B cell (primary cell): ENCODE data around the gene TUBAL3. TPM values are rescaled to one million over a fixed set of nuclear protein-coding genes. Genes with fewer than 3 reads are reported as not detected.

Source experiments
- ATAC-seq: fragments of 200-7000 bp; cut with Tn5 transposase; one replicate; pipeline ENCODE4 v1.10.0; 2021; ENCODE audit warnings: low read depth, mild to moderate bottlenecking, moderate number of reproducible peaks, moderate library complexity
- CTCF ChIA-PET: fragments of 350-600 bp; sonication (Branson Sonifier 250); formaldehyde crosslinking; loops from one replicate; lab custom pipeline; 2021; ENCODE audit warnings: antibody characterized with exemption, inconsistent platforms; lab: Charles Lee
- POLR2A ChIA-PET: fragments of 350-600 bp; sonication (Branson Sonifier 250); formaldehyde crosslinking; loops from one replicate; lab custom pipeline; 2021; ENCODE audit warnings: antibody characterized with exemption; lab: Charles Lee
- DNase-seq: peaks from one replicate; pipeline ENCODE4 v3.0.0; 2013
- H2AFZ ChIP-seq: 2 replicates; pipeline ENCODE4 v1.6.1; 2012; ENCODE audit warnings: mild to moderate bottlenecking, low read depth, low read length; ENCODE audit not compliant: insufficient read depth, poor library complexity, severe bottlenecking
- H3K27ac ChIP-seq, 2 donors: 1 replicate in 1 of 2; 2 replicates in 1 of 2; pipeline ENCODE4 v1.5.1; 2012 to 2013; ENCODE audit warnings: low read length in 2 of 2, mild to moderate bottlenecking in 2 of 2, moderate library complexity in 1 of 2
- H3K27me3 ChIP-seq, 4 experiments: fragments of 200-600 bp in 1 of 4; sonication (generic) in 1 of 4; replicated peaks in 1 of 4; 1 replicate in 2 of 4; 2 replicates in 2 of 4; pipeline versions ENCODE4 v1.6.1 to v1.7.0; 2013 to 2016; ENCODE audit warnings: low read length in 3 of 4, mild to moderate bottlenecking in 2 of 4, mixed read lengths in 1 of 4, moderate library complexity in 1 of 4; ENCODE audit not compliant: insufficient read depth in 4 of 4, control insufficient read depth in 3 of 4; ENCODE audit errors: control extremely low read depth in 1 of 4
- H3K36me3 ChIP-seq, 2 experiments: replicated peaks in 1 of 2; 1 replicate in 1 of 2; 2 replicates in 1 of 2; pipeline versions ENCODE4 v1.6.1 to v1.7.1; 2013; ENCODE audit warnings: low read length in 1 of 2; ENCODE audit not compliant: insufficient read depth in 2 of 2, control insufficient read depth in 1 of 2; ENCODE audit errors: control extremely low read depth in 1 of 2, extremely low read depth in 1 of 2
- H3K4me1 ChIP-seq, 2 donors: fragments of 200-600 bp in 1 of 2; sonication (generic) in 1 of 2; 1 replicate in 1 of 2; 2 replicates in 1 of 2; pipeline versions ENCODE4 v1.5.1 to v1.6.1; 2013 to 2017; ENCODE audit warnings: low read length in 2 of 2; ENCODE audit not compliant: control insufficient read depth in 2 of 2, insufficient read depth in 2 of 2
- H3K4me2 ChIP-seq: replicated peaks from 2 replicates; pipeline ENCODE3; 2012; ENCODE audit warnings: mild to moderate bottlenecking, low read depth, low read length; ENCODE audit not compliant: poor library complexity, severe bottlenecking
- H3K4me3 ChIP-seq, 5 experiments: fragments of 200-600 bp in 1 of 5; sonication (generic) in 1 of 5; 1 replicate in 3 of 5; 2 replicates in 2 of 5; pipeline versions ENCODE4 v1.5.1 to v1.7.0; 2011 to 2016; ENCODE audit warnings: low read length in 4 of 5, mild to moderate bottlenecking in 4 of 5, low read depth in 2 of 5, control low read depth in 1 of 5, moderate library complexity in 1 of 5; ENCODE audit not compliant: insufficient read depth in 1 of 5; ENCODE audit errors: control extremely low read depth in 1 of 5, extremely low read depth in 1 of 5
- H3K79me2 ChIP-seq: fragments of 200-600 bp; sonication (generic); one replicate; pipeline ENCODE4 v1.6.0; 2016; ENCODE audit warnings: low read length; ENCODE audit not compliant: control insufficient read depth, insufficient read depth
- H3K9ac ChIP-seq: fragments of 200-600 bp; sonication (generic); 2 replicates; pipeline ENCODE4 v1.6.1; 2017; ENCODE audit warnings: mild to moderate bottlenecking, low read length, moderate library complexity
- H3K9me3 ChIP-seq, 3 donors: one replicate each; pipeline versions ENCODE4 v1.6.1 to v1.7.1; 2013; ENCODE audit warnings: low read length in 2 of 3; ENCODE audit not compliant: control insufficient read depth in 2 of 3, insufficient read depth in 1 of 3; ENCODE audit errors: control extremely low read depth in 1 of 3
- H4K20me1 ChIP-seq: 2 replicates; pipeline ENCODE4 v1.6.0; 2012; ENCODE audit warnings: mild to moderate bottlenecking, low read length; ENCODE audit not compliant: insufficient read depth, control insufficient read depth, poor library complexity, severe bottlenecking
- H3K27ac Mint-ChIP-seq: one replicate; pipeline ENCODE4 v1.8.0; 2021; ENCODE audit warnings: mixed read lengths
- H3K27me3 Mint-ChIP-seq: one replicate; pipeline ENCODE4 v1.8.0; 2021; ENCODE audit warnings: mixed read lengths
- H3K4me1 Mint-ChIP-seq: one replicate; pipeline ENCODE4 v1.8.0; 2021; ENCODE audit warnings: mixed read lengths
- H3K4me3 Mint-ChIP-seq: one replicate; pipeline ENCODE4 v1.8.0; 2021; ENCODE audit warnings: mixed read lengths
- H3K9me3 Mint-ChIP-seq: one replicate; pipeline ENCODE4 v1.8.0; 2022; ENCODE audit warnings: mixed read lengths; ENCODE audit not compliant: insufficient read depth
- EZH2 ChIP-seq: IDR thresholded peaks from 2 replicates; pipeline ENCODE4 v1.6.1; 2012; ENCODE audit warnings: borderline replicate concordance, low read depth, mild to moderate bottlenecking, moderate library complexity, low read length; ENCODE audit not compliant: insufficient read depth, poor library complexity, severe bottlenecking
- WGBS: methylation state at CpG from one replicate; pipeline ENCODE4 v1.1.5; 2013; ENCODE audit warnings: missing lambda C conversion rate; ENCODE audit not compliant: insufficient coverage; 5-methylcytosine and 5-hydroxymethylcytosine counted together
- intact Hi-C: fragments of 100-400 bp; cut with micrococcal nuclease; formaldehyde crosslinking; loops from one replicate; pipeline ENCODE4 v1.10.0; 2022
- polyA plus RNA-seq: library from polyadenylated mRNA; depleted of rRNA; stranded (reverse); fragments of >200 nt; gene quantifications from 2 replicates; pipeline ENCODE4 v1.2.3, GENCODE V29; 2012
- total RNA-seq, 2 donors: library from RNA; stranded (reverse); fragments of 120-200 nt in 1 of 2; gene quantifications; 1 replicate in 1 of 2; 2 replicates in 1 of 2; pipeline versions ENCODE4 v1.2.3 to v1.2.4, GENCODE V29; 2013 to 2022
- TF ChIP-seq, protein P1 (sequence below): fragments of 200-600 bp; IDR thresholded peaks from one replicate; pipeline ENCODE4 v1.8.0; 2022; ENCODE audit warnings: antibody characterized with exemption, mild to moderate bottlenecking

Gene TUBAL3
- total and polyA plus RNA-seq, 2 donors (not counting 1 experiment from before 2014, with no cell fraction given) = not detected

DNA sequence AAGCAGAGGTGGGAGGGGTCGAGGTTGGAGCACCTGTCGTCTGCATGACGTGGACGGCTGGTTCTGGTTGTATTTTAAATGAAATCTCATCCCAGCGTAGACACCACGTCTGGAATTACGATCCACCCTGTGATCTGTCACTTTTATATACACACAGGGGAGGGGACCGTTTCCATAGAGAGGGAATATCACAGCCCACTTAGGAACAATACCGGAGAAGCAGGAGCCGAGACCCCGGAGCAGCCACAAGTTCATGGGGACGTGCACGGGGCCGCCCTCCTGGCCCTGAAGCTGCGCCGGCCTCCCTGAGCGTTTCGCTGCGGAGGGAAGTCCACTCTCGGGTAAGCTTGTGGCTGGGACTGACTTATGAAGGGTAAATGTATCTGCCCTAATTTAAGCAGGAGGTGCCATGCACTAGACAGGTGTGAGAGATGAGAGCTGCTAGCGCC, 39.7 kb downstream of the TUBAL3 start, which contains the start of gene UCN3:
Gene UCN3 (plus strand): TSS at position 77 of the 449 bp plus-strand sequence. CDS start 8,755 bp downstream, outside the sequence.
- Histone ChIP-seq H3K4me3 (no peak within 1 kb of the TSS), H3K27me3 (peaks cover 0 to 3% (median 1%) of the 10 kb centered on the region in 4 experiments), H4K20me1 (no peaks in the 10 kb centered on the region), H3K9ac (no peak within 1 kb of the TSS), H3K27ac (no peak within 1 kb of the TSS), H3K79me2 (no peaks in the 10 kb centered on the region), H3K4me1 (no peaks in the 10 kb centered on the region), H2AFZ (no peak within 1 kb of the TSS), H3K4me2 (no peak within 1 kb of the TSS), H3K36me3 (no peaks in the 10 kb centered on the region), H3K9me3 (no peaks in the 10 kb centered on the region)
- Mint-ChIP-seq H3K4me3 (no peak within 1 kb of the TSS), H3K27me3 (peaks cover 35% of the 10 kb centered on the region), H3K4me1 (no peaks in the 10 kb centered on the region), H3K27ac (no peak within 1 kb of the TSS), H3K9me3 (no peaks in the 10 kb centered on the region)
- WGBS = 96% methylated on average over 12 of the region's 21 CpGs
- TF ChIP-seq, protein P1, sequence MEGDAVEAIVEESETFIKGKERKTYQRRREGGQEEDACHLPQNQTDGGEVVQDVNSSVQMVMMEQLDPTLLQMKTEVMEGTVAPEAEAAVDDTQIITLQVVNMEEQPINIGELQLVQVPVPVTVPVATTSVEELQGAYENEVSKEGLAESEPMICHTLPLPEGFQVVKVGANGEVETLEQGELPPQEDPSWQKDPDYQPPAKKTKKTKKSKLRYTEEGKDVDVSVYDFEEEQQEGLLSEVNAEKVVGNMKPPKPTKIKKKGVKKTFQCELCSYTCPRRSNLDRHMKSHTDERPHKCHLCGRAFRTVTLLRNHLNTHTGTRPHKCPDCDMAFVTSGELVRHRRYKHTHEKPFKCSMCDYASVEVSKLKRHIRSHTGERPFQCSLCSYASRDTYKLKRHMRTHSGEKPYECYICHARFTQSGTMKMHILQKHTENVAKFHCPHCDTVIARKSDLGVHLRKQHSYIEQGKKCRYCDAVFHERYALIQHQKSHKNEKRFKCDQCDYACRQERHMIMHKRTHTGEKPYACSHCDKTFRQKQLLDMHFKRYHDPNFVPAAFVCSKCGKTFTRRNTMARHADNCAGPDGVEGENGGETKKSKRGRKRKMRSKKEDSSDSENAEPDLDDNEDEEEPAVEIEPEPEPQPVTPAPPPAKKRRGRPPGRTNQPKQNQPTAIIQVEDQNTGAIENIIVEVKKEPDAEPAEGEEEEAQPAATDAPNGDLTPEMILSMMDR = no peak
- TF ChIP-seq EZH2 = no peak
- POLR2A ChIA-PET = no interaction called here
- DNase-seq (no peak), ATAC-seq (no peak)
- intact Hi-C loops = no loop called here
- CTCF ChIA-PET = no interaction called here

DNA sequence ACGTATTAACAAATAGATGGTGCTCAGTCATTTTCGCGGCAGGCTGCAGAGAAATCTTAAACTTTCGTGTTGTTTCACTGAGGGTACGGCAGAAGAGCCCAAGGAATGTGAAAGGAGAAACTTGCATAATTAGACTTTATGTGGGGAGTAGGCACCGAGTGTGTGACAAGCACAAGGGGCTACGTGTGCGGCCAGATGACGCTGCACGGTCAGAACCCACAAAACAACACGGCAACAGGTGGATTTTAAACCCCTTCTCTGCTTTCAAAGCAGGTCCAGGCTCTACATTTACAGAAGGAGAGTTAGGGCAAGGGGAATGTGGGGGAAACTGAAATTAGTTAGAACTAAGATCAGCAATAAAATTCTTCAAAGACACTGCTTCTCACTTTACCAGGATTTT, 40.3 kb downstream of the TUBAL3 start:
- ChIA-PET CTCF (no interaction called here), POLR2A (no interaction called here)
- Histone ChIP-seq H3K27ac (no peak overlapping the region), H3K27me3 (peaks cover 0 to 3% (median 1%) of the 10 kb centered on the region in 4 experiments), H3K4me2 (no peak overlapping the region), H3K9ac (no peak overlapping the region), H3K79me2 (no peaks in the 10 kb centered on the region), H3K9me3 (no peaks in the 10 kb centered on the region), H3K36me3 (no peaks in the 10 kb centered on the region), H3K4me3 (no peak overlapping the region), H3K4me1 (no peaks in the 10 kb centered on the region), H4K20me1 (no peaks in the 10 kb centered on the region), H2AFZ (no peak overlapping the region)
- no peaks in the 10 kb centered on the region for H3K9me3 Mint-ChIP-seq
- H3K27me3 Mint-ChIP-seq = peaks cover 35% of the 10 kb centered on the region
- TF ChIP-seq, protein P1 = no peak
- no peak for TF ChIP-seq EZH2
- H3K4me3 Mint-ChIP-seq = no peak overlapping the region
- no peak for DNase-seq
- H3K27ac Mint-ChIP-seq = no peak overlapping the region
- intact Hi-C loops = no loop called here
- 98% methylated on average over 11 of the region's 11 CpGs for WGBS
- no peak for ATAC-seq
- H3K4me1 Mint-ChIP-seq = no peaks in the 10 kb centered on the region
